SU-DHL-6 (cell line): ENCODE data around the gene ZNF768.

Source experiments
- H2AFZ ChIP-seq: fragments of 200-600 bp; sonication (generic); 2 replicates; pipeline ENCODE4 v1.6.1; 2014; ENCODE audit warnings: low read depth, mild to moderate bottlenecking, moderate library complexity, mixed read lengths, antibody characterized with exemption, low read length; ENCODE audit not compliant: severe bottlenecking
- H3F3A ChIP-seq: fragments of 200-600 bp; shearing (Covaris generic); 2 replicates; pipeline ENCODE4 v1.6.0; 2016; ENCODE audit warnings: antibody characterized with exemption, mild to moderate bottlenecking; ENCODE audit not compliant: insufficient read depth
- H3K27ac ChIP-seq: fragments of 200-600 bp; sonication (generic); 2 replicates; pipeline ENCODE4 v1.5.1; 2016; ENCODE audit warnings: low read depth, mild to moderate bottlenecking, low read length, moderate library complexity, mixed read lengths
- H3K27me3 ChIP-seq: fragments of 200-600 bp; sonication (generic), shearing (Covaris generic); 2 replicates; pipeline ENCODE4 v1.6.0; 2014; ENCODE audit warnings: mild to moderate bottlenecking, low read length
- H3K36me3 ChIP-seq: fragments of 200-600 bp; sonication (generic); 2 replicates; pipeline ENCODE4 v1.6.1; 2014; ENCODE audit warnings: mild to moderate bottlenecking, low read length, mixed read lengths
- H3K4me2 ChIP-seq: fragments of 300-600, 200-600 bp; shearing (Covaris generic), sonication (generic); 2 replicates; pipeline ENCODE4 v1.6.0; 2014; ENCODE audit warnings: low read length, low read depth, mild to moderate bottlenecking; ENCODE audit not compliant: poor library complexity, severe bottlenecking
- H3K4me3 ChIP-seq: fragments of 200-600 bp; sonication (generic); 2 replicates; pipeline ENCODE4 v1.5.1; 2014; ENCODE audit warnings: antibody characterized with exemption, low read length, mild to moderate bottlenecking, mixed read lengths; ENCODE audit not compliant: insufficient read depth, poor library complexity, severe bottlenecking
- H3K79me2 ChIP-seq: fragments of 200-600 bp; sonication (generic); 2 replicates; pipeline ENCODE4 v1.6.1; 2014; ENCODE audit warnings: mild to moderate bottlenecking, low read length, moderate library complexity; ENCODE audit not compliant: insufficient read depth
- H3K9ac ChIP-seq: fragments of 200-600 bp; sonication (generic); 2 replicates; pipeline ENCODE4 v1.7.0; 2014; ENCODE audit warnings: mild to moderate bottlenecking, low read length
- H3K9me2 ChIP-seq: fragments of 200-600 bp; sonication (generic); replicated peaks from 2 replicates; pipeline ENCODE4 v1.6.1; 2014; ENCODE audit warnings: low read length; ENCODE audit not compliant: insufficient read depth
- H3K9me3 ChIP-seq: fragments of 200-600 bp; sonication (generic); 2 replicates; pipeline ENCODE4 v1.6.1; 2014; ENCODE audit warnings: low read length, mixed read lengths; ENCODE audit not compliant: insufficient read depth
- H4K20me1 ChIP-seq: fragments of 200-600 bp; sonication (generic); 2 replicates; pipeline ENCODE4 v1.6.1; 2014; ENCODE audit warnings: low read depth, mild to moderate bottlenecking, antibody characterized with exemption, low read length, moderate library complexity, mixed read lengths
- CTCF ChIP-seq: fragments of 200-600 bp; sonication (generic); IDR thresholded peaks from one replicate; pipeline ENCODE4 v1.5.1; 2017; ENCODE audit warnings: antibody characterized with exemption, mild to moderate bottlenecking, low read length, moderate library complexity; ENCODE audit not compliant: insufficient read depth, poor library complexity, severe bottlenecking
- EZH2phosphoT487 ChIP-seq: fragments of 200-600 bp; sonication (generic), shearing (Covaris generic); conservative IDR thresholded peaks from 2 replicates; pipeline ENCODE4 v1.6.1; 2018; ENCODE audit warnings: mild to moderate bottlenecking, antibody characterized with exemption, low read length, moderate library complexity, mixed read lengths

ZNF768 gene

DNA sequence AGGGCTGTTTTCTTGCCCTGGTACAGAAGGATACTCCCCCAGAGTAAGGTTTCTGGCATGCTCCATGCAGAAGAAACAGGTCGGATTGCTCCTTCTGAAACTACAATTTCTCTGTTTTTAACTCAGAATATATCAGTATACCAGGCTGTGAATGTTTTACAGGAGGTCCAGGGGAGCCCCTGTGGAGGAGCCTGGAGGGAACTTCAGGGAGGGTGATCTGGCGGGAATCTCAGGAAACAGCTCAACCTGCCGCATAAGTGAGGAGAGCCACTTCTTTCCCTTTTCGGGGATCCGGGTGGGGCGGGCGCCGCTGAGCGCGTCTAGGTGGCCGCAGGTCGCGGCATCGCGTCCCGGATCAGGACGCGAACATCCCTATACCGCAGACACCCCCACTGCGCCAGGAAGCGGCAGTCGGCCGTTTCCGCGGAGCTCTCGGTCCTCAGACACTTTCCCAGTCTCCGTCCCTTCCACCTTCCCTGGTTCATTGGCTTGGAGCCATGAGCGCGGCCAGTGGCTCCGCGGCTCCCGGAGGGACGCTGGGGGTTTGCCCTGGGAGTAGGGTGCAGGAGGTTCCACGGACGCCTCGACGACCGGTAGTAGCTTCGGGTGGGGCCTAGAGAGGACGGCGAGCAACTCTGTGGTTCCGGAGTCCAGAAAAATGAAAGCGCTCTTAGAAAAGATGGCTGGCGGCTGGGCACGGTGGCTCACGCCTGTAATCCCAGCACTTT lies 34.9 kb upstream of the ZNF768 start:
- Histone ChIP-seq H3K4me3 (no peak overlapping the region), H3K27ac (no peak overlapping the region), H3K4me2 (no peak overlapping the region), H4K20me1 (no peaks in the 10 kb centered on the region), H3K9ac (no peak overlapping the region), H3K9me2 (no peaks in the 10 kb centered on the region), H3K79me2 (peaks cover 9% of the 10 kb centered on the region; the same call in 1 of the 2 replicates), H2AFZ (no peak overlapping the region), H3K27me3 (no peaks in the 10 kb centered on the region), H3K36me3 (no peaks in the 10 kb centered on the region), H3F3A (peaks cover 5% of the 10 kb centered on the region; the same call in 1 of the 2 replicates), H3K9me3 (no peaks in the 10 kb centered on the region)
- TF ChIP-seq EZH2phosphoT487 = no peak
- no peak for TF ChIP-seq CTCF

GRCh38 chr16:30559690-30560089 lies 33.3 kb upstream of the ZNF768 start:
- no peak overlapping the region for H3K4me3 ChIP-seq
- H3K27me3 ChIP-seq = no peaks in the 10 kb centered on the region
- TF ChIP-seq CTCF (no peak), EZH2phosphoT487 (no peak)
- no peak overlapping the region for H3K27ac ChIP-seq
- no peak overlapping the region for H3K4me2 ChIP-seq
- no peak overlapping the region for H2AFZ ChIP-seq
- H3K9me2 ChIP-seq = no peaks in the 10 kb centered on the region
- peaks cover 5% of the 10 kb centered on the region; the same call in 1 of the 2 replicates for H3F3A ChIP-seq
- H3K9ac ChIP-seq = no peak overlapping the region
- no peaks in the 10 kb centered on the region for H4K20me1 ChIP-seq
- no peaks in the 10 kb centered on the region for H3K9me3 ChIP-seq
- H3K79me2 ChIP-seq = peaks cover 15% of the 10 kb centered on the region; the same call in 1 of the 2 replicates
- no peaks in the 10 kb centered on the region for H3K36me3 ChIP-seq

GRCh38 chr16:30558789-30559377 lies 32.5 kb upstream of the ZNF768 start:
- H3K9me2 ChIP-seq = no peaks in the 10 kb centered on the region
- H3K27me3 ChIP-seq = no peaks in the 10 kb centered on the region
- H3K9me3 ChIP-seq = no peaks in the 10 kb centered on the region
- H3F3A ChIP-seq = peaks cover 5% of the 10 kb centered on the region; the same call in 1 of the 2 replicates
- peak overlapping the region; percentile 88 for H2AFZ ChIP-seq
- peak overlapping the region; percentile 76 for H3K4me2 ChIP-seq
- H3K36me3 ChIP-seq = no peaks in the 10 kb centered on the region
- H3K27ac ChIP-seq = peak overlapping the region; percentile 74
- peak overlapping the region; percentile 93 for H3K9ac ChIP-seq
- H4K20me1 ChIP-seq = no peaks in the 10 kb centered on the region
- TF ChIP-seq CTCF (no peak), EZH2phosphoT487 (no peak)
- no peak overlapping the region for H3K4me3 ChIP-seq
- H3K79me2 ChIP-seq = peaks cover 15% of the 10 kb centered on the region; the same call in 1 of the 2 replicates
